Suppressor macrophage treated with lipopolysaccharide for 4 hours (primary cell): ENCODE data around the gene CAGE1.
A peak's percentile ranks its signal among the peaks of the same experiment; 100 is the strongest.
"Not testable (repeated sequence)": the region's sequence is repeated elsewhere in the genome, so short reads cannot be mapped to it uniquely, and the experiment has no call there.

Source experiments
- DNase-seq: peaks from one replicate; pipeline ENCODE4 v3.0.0-alpha.2; 2020

Gene CAGE1

DNA sequence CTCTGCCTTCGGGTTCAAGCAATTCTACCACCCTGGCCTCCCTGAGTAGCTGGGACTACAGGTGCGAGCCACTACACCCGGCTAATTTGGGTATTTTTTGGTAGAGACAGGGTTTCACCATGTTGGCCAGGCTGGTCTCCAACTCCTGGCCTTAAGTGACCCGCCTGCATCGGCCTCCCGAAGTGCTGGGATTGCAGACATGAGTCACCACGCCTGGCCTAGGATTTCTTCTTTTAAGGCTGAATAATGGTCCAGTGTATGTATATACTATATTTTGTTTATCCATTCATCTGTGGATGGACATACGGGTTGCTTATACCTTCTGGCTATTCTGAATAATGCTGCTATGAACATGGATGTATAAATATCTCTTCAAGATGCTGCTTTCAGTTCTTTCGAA lies 17.2 kb upstream of the CAGE1 start:
- no peak for DNase-seq

DNA sequence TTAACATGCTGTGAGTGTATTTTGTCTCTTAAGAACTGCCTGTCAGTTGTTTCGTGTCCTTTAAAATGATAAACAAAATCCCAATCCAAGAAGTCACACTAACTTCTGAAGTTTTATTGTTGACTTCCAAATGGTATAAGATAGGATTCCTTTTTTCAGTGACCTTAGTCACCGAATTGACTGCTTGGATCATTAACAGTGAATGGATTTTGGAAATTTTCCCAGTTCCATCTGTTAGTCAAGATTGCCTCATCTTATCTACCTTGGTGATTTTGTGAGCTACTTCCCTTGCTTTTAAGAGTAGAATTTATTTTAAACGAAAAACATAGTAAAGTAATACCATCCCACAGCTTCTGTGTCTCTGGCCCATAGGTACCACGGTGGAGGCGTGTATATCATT lies 15.0 kb upstream of the CAGE1 start:
- DNase-seq, result no peak

DNA sequence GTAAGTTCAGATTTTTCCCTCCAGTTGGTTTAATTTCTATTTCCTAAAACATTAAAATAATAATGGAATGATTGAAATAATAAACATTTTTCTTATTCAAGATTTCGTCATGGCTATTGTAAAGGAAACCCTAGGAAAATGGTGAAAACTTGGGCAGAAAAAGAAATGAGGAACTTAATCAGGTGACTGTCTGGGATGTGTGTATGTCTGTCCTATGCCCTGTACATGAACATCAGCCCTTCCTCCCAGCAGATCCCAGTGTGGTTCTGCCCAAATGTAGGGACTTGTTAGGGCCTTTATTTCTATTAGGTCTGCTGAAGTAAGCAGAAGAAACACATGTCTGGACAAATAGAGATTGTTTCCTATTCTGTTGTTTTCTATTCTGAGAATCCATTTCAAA lies 13.2 kb upstream of the CAGE1 start:
- peak; percentile 51 for DNase-seq

DNA sequence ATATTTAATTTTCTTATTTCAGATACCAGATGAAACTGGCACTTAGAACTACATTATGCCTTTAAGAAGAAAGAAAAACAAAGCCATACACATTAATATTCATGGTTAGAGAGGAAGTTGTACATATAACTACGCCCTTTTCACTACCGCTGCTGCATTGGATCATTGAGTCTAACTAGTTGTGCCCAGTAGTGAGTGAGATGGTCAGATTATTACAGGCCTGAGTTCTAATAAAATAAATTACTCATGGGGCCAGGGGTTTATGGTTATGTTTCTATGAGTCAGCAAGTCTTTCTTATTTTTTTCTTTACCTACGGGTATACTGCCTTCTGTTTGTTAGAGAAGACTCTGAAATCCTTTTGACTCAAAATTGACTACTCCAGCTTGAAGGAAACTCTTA lies 11.5 kb upstream of the CAGE1 start:
- DNase-seq, result no peak

GRCh38 chr6:7392402-7392801 lies 2.9 kb upstream of the CAGE1 start:
- DNase-seq, result no peak

DNA sequence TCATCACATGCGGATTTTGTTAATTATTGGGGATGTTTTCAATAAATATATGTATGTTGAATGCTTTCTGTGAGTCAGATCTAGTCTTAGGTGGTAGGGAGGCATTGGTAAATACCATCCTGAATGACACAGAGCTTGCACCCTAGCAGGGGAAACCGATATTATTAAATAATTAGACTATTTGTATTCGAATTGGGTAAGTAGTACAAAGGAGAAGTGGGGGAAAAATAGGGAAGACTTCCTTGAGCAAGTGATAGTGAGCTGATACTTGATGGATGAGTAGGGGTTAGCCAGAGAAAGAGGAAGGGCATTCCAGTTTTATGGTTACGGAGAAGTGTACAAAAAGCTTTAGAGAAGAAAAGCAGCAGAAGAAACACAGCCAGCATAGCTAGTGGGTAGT lies 1.6 kb upstream of the CAGE1 start:
- DNase-seq, result peak; percentile 59

GRCh38 chr6:7390226-7390878 lies 810 bp upstream of the CAGE1 start:
- no peak for DNase-seq

GRCh38 chr6:7389162-7389450 lies 436 bp downstream of the CAGE1 start:
- peak; percentile 58 for DNase-seq

- DNase-seq, result no peak
Observed at GRCh38 chr6:7381092-7381491, 8.4 kb downstream of the CAGE1 start.

DNA sequence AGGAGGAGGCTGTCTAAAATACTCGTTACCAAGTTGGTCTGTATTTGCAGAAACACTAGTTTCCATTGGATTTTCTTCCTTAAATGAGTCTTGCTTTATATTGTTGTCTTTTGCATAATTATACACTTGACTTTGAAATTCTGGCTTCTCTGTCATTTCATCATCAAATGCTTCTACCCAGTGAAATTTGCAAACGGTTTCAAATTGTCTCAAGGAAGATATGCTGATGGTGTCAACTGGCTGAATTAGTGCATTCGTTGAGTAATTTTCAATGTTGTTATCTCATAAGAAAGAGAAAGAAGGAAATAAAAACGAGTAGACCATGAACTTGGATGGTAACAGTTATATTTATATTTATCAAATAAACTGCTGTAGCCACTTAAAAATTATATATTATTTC lies 10.8 kb downstream of the CAGE1 start:
- peak; percentile 15 for DNase-seq

DNA sequence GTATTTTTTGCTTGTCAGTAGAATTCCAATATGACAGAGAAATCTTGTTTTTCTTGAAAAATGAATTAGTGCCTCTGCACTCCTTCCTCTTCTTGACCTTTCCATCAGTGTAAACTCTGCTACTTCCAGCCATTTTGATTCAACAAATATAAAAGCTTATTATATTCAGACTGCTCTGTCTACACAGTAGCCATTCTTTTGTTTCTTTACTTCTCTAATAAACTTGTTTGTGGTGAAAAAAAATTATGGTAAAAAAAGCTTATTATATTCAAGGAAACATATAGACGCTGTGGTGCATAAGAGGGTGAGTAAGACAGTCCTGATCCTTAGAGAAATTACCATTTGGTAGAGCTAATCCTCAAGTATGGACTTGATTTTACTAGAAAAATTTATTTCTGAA lies 11.6 kb downstream of the CAGE1 start:
- no peak for DNase-seq

- DNase-seq, result peak; percentile 4
Observed at GRCh38 chr6:7373739-7374138, 15.8 kb downstream of the CAGE1 start.

DNA sequence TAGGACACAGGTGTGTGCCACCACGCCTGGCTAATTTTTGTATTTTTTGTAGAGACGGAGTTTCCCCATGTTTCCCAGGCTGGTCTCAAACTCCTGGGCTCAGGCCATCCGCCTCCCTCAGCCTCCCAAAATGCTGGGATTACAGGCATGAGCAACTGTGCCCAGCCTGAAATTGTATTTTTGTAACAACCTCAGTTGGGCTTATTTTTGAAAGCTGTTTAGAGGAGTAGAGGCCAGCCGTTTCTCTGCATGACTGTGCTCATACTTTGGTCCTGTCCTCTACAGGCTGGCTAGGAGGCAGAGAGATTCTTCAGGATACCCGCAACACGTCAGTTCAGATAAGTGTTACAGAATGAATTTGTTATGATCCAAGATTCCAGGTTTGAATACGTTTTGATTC lies 22.1 kb downstream of the CAGE1 start:
- no peak for DNase-seq

DNA sequence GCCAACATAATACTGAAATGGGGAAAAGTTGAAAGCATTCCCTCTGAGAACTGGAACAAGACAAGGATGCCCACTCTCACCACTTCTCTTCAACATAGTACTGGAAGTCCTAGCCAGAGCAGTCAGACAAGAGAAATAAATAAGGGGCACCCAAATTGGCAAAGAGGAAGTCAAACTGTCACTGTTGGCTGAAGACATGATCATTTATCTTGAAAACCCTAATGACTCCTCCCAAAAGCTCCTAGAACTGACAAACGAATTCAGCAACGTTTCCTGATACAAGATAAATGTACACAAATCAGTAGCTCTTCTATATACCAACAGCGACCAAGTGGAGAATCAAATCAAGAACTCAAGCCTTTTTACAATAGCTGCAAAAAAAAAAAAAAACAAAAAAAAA lies 37.6 kb downstream of the CAGE1 start:
- not testable (repeated sequence) for DNase-seq

DNA sequence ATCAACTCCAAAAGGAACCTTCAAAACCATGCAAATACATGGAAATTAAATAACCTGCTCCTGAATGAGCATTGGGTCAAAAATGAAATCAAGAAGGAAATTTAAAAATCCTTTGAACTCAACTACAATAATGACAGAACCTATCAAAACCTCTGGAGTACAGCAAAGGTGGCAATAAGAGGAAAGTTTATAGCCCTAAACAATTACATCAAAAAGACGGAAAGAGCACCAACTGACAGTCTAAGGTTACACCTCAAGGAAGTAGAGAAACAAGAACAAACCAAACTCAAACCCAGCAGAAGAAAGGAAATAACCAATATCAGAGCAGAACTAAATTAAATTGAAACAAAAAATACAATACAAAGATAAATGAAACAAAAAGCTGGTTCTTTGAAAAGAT lies 39.0 kb downstream of the CAGE1 start:
- not testable (repeated sequence) for DNase-seq

DNA sequence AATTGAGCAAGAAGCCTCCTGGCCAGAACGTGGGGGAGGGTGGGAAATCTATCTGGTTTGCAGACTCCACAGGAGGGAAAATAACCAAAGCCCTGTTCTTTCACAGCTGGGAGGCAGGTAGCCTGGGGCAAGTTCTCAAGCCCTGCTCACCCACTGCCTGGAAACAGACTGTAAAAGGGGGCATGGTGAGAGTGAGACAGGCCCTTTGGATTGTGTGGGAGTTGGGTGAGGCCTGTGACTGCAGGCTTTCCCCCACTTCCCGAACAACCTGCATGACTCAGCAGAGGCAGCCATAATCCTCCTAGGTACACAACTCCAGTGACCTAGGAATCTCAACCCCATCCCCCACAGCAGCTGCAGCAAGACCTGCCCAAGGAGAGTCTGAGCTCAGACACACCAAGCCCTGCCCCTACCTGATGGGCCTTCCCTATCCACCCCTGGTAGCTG lies 42.0 kb downstream of the CAGE1 start:
- DNase-seq, result not testable (repeated sequence)

DNA sequence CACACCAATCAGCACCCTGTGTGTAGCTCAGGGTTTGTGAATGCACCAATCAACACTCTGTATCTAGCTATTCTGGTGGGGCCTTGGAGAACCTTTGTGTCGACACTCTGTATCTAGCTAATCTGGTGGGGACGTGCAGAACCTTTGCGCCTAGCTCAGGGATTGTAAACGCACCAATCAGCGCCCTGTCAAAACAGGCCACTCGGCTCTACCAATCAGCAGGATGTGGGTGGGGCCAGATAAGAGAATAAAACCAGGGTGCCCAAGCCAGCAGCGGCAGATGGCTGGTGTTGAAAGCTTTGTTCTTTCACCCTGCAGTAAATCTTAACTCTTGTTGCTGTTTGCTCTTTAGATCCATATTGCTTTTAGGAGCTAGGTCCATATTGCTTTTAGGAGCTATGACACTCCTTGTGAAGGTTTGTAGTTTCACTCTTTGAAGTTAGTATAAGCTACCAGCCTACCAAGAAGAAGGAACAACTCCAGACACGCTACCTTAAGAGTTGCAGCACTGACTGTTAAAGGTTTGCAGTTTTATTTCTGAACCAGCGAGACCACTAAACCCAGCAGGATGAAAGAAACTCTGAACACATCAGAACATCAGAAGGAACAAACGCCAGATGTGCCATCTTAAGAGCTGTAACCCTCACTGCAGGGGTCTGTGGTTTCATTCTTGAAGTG lies 44.6 kb downstream of the CAGE1 start:
- DNase-seq, result not testable (repeated sequence)

DNA sequence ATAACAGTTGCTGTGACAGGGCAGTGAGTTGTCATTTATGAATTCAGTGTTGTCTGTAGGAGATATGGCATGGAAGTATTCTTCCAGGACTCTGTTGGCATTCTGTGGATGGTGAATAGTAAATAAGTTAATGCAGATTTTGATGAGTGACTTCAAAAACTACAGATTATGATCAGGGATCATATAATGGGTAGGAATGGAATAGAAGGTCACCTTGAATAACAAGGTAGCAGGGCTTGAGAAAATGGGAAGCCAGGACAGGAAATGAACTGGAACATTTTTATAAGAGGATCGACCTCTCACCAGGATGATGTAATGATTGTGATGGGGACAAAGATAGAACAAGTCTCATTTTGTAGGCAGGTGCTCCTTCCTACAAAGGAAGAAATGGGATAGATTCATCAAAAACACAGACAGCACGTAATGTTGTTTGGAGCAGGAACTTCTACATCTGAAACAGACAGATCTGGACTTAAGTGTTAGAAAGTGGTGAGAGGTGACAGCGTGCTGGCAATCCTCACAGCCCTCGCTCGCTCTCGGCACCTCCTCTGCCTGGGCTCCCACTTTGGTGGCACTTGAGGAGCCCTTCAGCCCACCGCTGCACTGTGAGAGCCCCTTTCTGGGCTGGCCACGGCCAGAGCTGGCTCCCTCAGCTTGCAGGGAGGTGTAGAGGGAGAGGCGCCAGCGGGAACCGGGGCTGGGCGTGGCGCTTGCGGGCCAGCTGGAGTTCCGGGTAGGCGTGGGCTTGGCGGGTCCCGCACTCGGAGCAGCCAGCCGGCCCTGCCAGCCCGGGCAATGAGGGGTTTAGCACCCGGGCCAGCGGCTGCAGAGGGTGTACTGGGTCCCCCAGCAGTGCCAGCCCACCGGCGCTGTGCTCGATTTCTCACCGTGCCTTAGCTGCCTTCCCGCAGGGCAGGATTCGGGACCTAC lies 45.7 kb downstream of the CAGE1 start:
- no peak for DNase-seq

GRCh38 chr6:7341989-7342742 lies 47.4 kb downstream of the CAGE1 start:
- DNase-seq, result no peak

DNA sequence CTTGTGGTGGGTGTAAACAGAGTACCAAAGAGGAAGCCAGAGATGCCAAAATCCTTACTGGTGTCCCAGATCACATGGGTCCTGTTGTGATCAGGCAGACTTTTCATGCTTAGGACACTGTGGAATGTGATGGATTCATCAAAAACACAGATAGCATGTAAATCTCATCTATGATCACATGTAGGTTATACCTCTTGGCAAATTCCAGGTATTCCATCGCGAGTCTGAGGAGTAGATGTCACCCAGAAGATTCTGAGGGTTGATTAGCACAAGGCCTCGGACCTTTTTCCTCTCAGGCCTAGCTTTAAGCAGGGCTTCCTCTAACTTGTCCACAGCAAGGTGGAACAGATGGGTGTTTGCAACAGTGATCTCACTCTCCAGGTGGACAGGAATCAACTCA lies 48.3 kb downstream of the CAGE1 start:
- DNase-seq, result no peak

GRCh38 chr6:7339007-7339732 lies 50.4 kb downstream of the CAGE1 start:
- peak; percentile 68 for DNase-seq

DNA sequence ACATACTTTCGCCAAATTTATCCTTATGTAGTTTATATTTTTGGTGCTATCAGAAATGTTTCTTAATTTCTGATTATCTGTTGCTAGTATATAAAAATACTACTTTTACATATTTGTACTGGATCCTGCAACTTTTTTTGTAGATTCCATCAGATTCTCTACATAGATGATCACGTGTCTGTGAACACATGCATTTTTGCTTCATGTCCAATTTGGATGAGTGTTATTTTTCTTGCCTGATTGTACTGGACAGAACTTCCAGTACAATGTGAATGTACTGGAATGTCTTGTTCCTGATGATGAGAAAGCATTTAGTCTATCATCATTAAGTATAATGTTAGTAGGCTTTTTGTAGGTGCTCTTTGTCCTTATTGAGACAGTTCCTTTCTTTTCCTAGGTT lies 51.5 kb downstream of the CAGE1 start:
- no peak for DNase-seq

DNA sequence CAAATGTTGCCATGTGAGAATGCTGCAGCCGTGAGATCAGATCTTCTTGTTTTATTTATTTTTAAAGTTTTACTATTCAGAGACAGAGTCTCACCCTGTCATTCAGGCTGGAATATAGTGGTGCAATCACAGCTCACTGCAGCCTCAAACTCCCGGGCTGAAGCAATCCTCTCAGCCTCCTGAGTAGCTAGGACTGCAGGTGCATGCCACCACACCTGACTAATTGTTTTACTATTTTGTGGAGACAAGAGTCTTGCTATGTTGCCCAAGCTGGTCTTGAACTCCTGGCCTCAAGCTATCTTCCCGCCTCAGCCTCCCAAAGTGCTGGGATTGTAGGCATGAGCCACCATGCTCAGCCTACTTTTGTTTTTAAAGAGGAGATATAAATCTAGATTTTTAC lies 54.0 kb downstream of the CAGE1 start:
- no peak for DNase-seq
